Astrocyte (in vitro differentiated cells and primary cell): ENCODE results near the gene ADCY5. TPM values are rescaled to one million over a fixed set of nuclear protein-coding genes. Genes with fewer than 3 reads are reported as not detected.

Experiments
- DNase-seq: peaks from one replicate; pipeline ENCODE4 v3.0.0-alpha.2; 2010; ENCODE audit warnings: low read depth
- FAIRE-seq: peaks from 2 replicates; lab custom pipeline; 2011; peaks lifted over from hg19 to GRCh38; lab: Jason Lieb, UNC
- H2AFZ ChIP-seq: 2 replicates; pipeline ENCODE4 v1.6.0; 2012; ENCODE audit warnings: low read depth, low read length, inconsistent platforms
- H3K27ac ChIP-seq: 2 replicates; pipeline ENCODE4 v1.5.1; 2011; ENCODE audit warnings: low read depth, low read length, inconsistent platforms
- H3K27me3 ChIP-seq: 2 replicates; pipeline ENCODE4 v1.6.0; 2011; ENCODE audit warnings: low read length, inconsistent platforms; ENCODE audit not compliant: insufficient read depth
- H3K36me3 ChIP-seq: 2 replicates; pipeline ENCODE4 v1.5.1; 2011; ENCODE audit warnings: low read length, inconsistent platforms; ENCODE audit not compliant: insufficient read depth
- H3K4me1 ChIP-seq: 2 replicates; pipeline ENCODE4 v1.5.1; 2011; ENCODE audit warnings: low read length, inconsistent platforms; ENCODE audit not compliant: insufficient read depth
- H3K4me2 ChIP-seq: 2 replicates; pipeline ENCODE4 v1.6.0; 2012; ENCODE audit warnings: low read length, inconsistent platforms
- H3K4me3 ChIP-seq: 2 replicates; pipeline ENCODE4 v1.5.1; 2011; ENCODE audit warnings: low read depth, mild to moderate bottlenecking, low read length, inconsistent platforms; ENCODE audit not compliant: insufficient read depth
- H3K79me2 ChIP-seq: 2 replicates; pipeline ENCODE4 v1.6.0; 2012; ENCODE audit warnings: mild to moderate bottlenecking, low read length, inconsistent platforms; ENCODE audit not compliant: insufficient read depth
- H3K9ac ChIP-seq: 2 replicates; pipeline ENCODE4 v1.6.0; 2012; ENCODE audit warnings: mild to moderate bottlenecking, low read length, inconsistent platforms
- H3K9me3 ChIP-seq: 2 replicates; pipeline ENCODE4 v1.5.1; 2012; ENCODE audit warnings: low read depth, mild to moderate bottlenecking, low read length, inconsistent platforms; ENCODE audit not compliant: insufficient read depth
- H4K20me1 ChIP-seq: 2 replicates; pipeline ENCODE4 v1.6.0; 2012; ENCODE audit warnings: low read length, inconsistent platforms; ENCODE audit not compliant: insufficient read depth
- H3K27ac Mint-ChIP-seq: one replicate; pipeline ENCODE4 v1.8.0; 2021; ENCODE audit warnings: mild to moderate bottlenecking, mixed read lengths; ENCODE audit not compliant: unreplicated experiment
- H3K27me3 Mint-ChIP-seq: one replicate; pipeline ENCODE4 v1.8.0; 2021; ENCODE audit warnings: low read depth, mixed read lengths; ENCODE audit not compliant: unreplicated experiment
- H3K36me3 Mint-ChIP-seq: one replicate; pipeline ENCODE4 v1.8.0; 2021; ENCODE audit warnings: low read depth, mixed read lengths; ENCODE audit not compliant: unreplicated experiment
- H3K4me1 Mint-ChIP-seq: one replicate; pipeline ENCODE4 v1.8.0; 2021; ENCODE audit warnings: low read depth, mixed read lengths; ENCODE audit not compliant: unreplicated experiment
- H3K4me3 Mint-ChIP-seq: one replicate; pipeline ENCODE4 v1.8.0; 2021; ENCODE audit warnings: mild to moderate bottlenecking, moderate library complexity, mixed read lengths; ENCODE audit not compliant: unreplicated experiment
- H3K9me3 Mint-ChIP-seq: one replicate; pipeline ENCODE4 v1.8.0; 2021; ENCODE audit warnings: mild to moderate bottlenecking, mixed read lengths; ENCODE audit not compliant: unreplicated experiment
- CTCF ChIP-seq: IDR thresholded peaks from 2 replicates; pipeline ENCODE4 v1.5.1; 2011; ENCODE audit warnings: low read depth, mild to moderate bottlenecking, inconsistent platforms, low read length, moderate library complexity; ENCODE audit not compliant: insufficient read depth
- EZH2 ChIP-seq: IDR thresholded peaks from 2 replicates; pipeline ENCODE4 v1.6.1; 2012; ENCODE audit warnings: mild to moderate bottlenecking, low read length, inconsistent platforms; ENCODE audit not compliant: insufficient read depth
- total RNA-seq: library from RNA; stranded (reverse); gene quantifications from 2 replicates; pipeline ENCODE4 v1.2.1, GENCODE V29; 2021

The ADCY5 gene
- total RNA-seq, 1 donor from 2014 or later, result 1.2 TPM

- H3K36me3 Mint-ChIP-seq, result no peaks in the 10 kb centered on the region
- H3K9ac ChIP-seq, result no peak overlapping the region
- H3K79me2 ChIP-seq, result no peaks in the 10 kb centered on the region
- peaks cover 41% of the 10 kb centered on the region for H3K27me3 Mint-ChIP-seq
- H3K4me1 Mint-ChIP-seq, result peaks cover 8% of the 10 kb centered on the region
- no peaks in the 10 kb centered on the region for H3K4me1 ChIP-seq
- peaks cover 2% of the 10 kb centered on the region for H3K9me3 Mint-ChIP-seq
- peaks cover 4% of the 10 kb centered on the region for H3K27me3 ChIP-seq
- no peak overlapping the region for H3K27ac Mint-ChIP-seq
- H3K4me2 ChIP-seq, result no peak overlapping the region
- H3K4me3 ChIP-seq, result no peak overlapping the region
- no peaks in the 10 kb centered on the region for H3K36me3 ChIP-seq
- no peaks in the 10 kb centered on the region for H3K9me3 ChIP-seq
- FAIRE-seq (no peak), DNase-seq (peak; percentile 26)
- no peak overlapping the region for H2AFZ ChIP-seq
- H4K20me1 ChIP-seq, result no peaks in the 10 kb centered on the region
- no peak overlapping the region for H3K4me3 Mint-ChIP-seq
- no peak overlapping the region for H3K27ac ChIP-seq
- TF ChIP-seq CTCF, result no peak
- TF ChIP-seq EZH2, result no peak
These were observed 57.9 kb downstream of the ADCY5 start for GRCh38 chr3:123390865-123391600.

- Mint-ChIP-seq H3K4me1 (peaks cover 17% of the 10 kb centered on the region), H3K27me3 (peaks cover 39% of the 10 kb centered on the region), H3K4me3 (no peak overlapping the region), H3K27ac (no peak overlapping the region), H3K36me3 (no peaks in the 10 kb centered on the region), H3K9me3 (peaks cover 2% of the 10 kb centered on the region)
- no peak overlapping the region for H2AFZ ChIP-seq
- no peak overlapping the region for H3K4me3 ChIP-seq
- H4K20me1 ChIP-seq, result no peaks in the 10 kb centered on the region
- no peak overlapping the region for H3K27ac ChIP-seq
- H3K4me1 ChIP-seq, result no peaks in the 10 kb centered on the region
- FAIRE-seq (no peak), DNase-seq (no peak)
- TF ChIP-seq EZH2 (no peak), CTCF (no peak)
- no peaks in the 10 kb centered on the region for H3K9me3 ChIP-seq
- no peak overlapping the region for H3K4me2 ChIP-seq
- H3K36me3 ChIP-seq, result no peaks in the 10 kb centered on the region
- peaks cover 4% of the 10 kb centered on the region for H3K27me3 ChIP-seq
- H3K9ac ChIP-seq, result no peak overlapping the region
- H3K79me2 ChIP-seq, result no peaks in the 10 kb centered on the region
These were observed 59.3 kb downstream of the ADCY5 start for GRCh38 chr3:123389628-123389918.
